ENCODE measurements around the gene ROS1.
"Not testable (repeated sequence)": the region's sequence is repeated elsewhere in the genome, so short reads cannot be mapped to it uniquely, and the experiment has no call there.

ROS1 gene

DNA sequence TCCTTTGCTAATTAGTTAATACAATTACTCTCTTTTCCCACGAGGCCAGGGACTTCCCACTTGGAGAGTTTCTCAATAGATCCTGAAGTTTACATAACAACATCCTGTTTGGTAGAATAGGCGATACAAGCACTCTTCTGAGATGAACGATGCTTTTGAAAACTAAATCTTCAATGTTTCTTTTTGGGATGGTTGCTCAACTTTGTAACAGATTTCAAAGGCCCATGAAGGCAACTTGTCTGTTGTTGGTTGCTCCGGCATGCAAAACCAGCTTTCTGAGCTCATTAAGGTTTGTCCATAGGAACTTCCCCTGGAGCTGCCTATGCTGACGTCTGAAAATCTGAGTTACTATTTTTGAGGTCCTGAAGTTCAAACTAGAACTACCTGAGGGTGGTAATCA lies 25.9 kb upstream of the ROS1 start:
- no peaks in the 10 kb centered on the region for H3K9me3 ChIP-seq
- peaks cover 4% of the 10 kb centered on the region; the same call in 1 of the 2 replicates for H3K4me1 ChIP-seq
- H3K36me3 ChIP-seq (replicated peaks) = no peaks in the 10 kb centered on the region
- no peak overlapping the region for H3K4me3 ChIP-seq
- H3K27me3 ChIP-seq (ENCODE audit: low read depth) = peaks cover 18% of the 10 kb centered on the region
- in situ Hi-C loops (cut with MboI; ENCODE audit: low sequenced_read_pairs) = loop anchor here (5.0 kb wide), 1 partner anchor 101 kb away; no protein-coding TSS in a partner anchor
- no peak for DNase-seq (ENCODE audit: low spot score in 2 of 2)

DNA sequence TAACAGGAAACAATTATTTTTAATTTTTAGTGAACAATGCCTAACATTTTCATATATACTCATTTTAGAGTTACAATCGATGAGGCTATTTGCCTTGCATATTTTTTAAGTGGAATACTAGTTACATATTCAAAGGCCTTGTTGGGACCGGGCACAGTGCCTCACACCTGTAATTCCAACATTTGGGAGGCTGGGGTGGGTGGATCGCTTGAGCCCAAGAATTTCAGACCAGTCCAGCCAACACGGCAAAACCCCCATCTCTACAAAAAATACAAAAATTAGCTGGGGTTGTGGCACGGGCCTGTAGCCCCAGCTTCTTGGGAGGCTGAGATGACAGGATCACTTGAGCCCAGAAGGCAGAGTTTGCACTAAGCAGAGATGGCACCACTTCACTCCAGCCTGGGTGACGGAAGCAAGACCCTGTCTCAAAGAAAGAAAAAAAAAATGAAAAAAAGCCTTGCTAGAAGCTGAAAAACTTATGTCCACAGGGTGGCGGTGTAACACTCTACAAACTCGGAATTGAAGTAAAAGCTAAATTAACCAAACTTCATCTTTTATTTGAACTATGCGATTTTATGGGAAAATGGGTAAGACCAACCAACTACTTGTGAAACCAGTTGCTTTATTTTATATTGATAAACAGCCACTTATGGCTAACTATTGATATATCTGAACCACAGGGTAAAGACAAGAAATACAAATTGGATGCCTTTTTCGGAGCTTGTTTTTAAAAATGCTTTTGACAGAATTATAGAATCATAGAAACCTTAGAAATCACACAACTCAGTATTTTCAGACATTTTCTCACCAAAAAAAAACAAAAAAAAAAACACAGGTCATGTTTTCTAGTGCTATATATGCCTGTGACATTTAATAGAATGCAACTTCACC lies 24.1 kb upstream of the ROS1 start:
- peak; percentile 76 to 79 for DNase-seq (ENCODE audit: low spot score in 2 of 2)
- no peak overlapping the region for H3K4me3 ChIP-seq
- peaks cover 4% of the 10 kb centered on the region; the same call in 1 of the 2 replicates for H3K4me1 ChIP-seq

DNA sequence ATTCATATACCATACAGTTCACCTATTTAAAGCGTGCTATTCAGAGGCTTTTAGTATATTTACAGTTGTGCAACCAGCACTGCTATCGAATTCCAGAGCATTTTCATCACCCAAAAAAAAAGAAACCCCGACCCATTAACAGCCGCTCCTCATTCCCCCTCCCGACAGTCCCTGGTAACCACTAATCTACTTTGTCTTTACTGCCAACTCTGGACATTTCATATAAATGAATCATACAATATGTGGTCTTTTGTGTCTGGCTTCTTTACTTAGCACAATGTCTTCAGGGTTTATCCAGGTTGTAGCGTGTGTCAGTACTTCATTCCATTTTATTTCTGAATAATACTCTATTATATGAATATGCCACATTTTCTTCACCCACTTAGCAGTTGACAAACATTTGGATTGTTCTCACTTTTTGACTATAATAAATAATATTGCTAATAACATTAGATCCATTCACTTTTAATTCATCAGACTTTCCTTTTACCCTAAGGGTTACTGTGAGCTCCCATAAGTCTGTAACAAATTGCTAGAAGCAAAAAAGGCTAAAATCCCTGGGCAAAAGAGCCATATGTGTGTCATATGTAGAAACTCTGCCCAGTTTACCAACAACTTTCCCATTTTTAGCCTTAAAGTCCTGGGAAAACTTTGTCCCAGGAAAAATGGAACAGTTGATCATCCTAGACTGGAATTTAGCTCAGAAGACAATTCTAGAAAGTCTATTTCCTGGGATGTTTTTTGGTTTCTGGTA lies 23.2 kb upstream of the ROS1 start:
- Histone ChIP-seq H3K9me3 (no peaks in the 10 kb centered on the region), H3K36me3 (replicated peaks) (no peaks in the 10 kb centered on the region), H3K4me3 (no peak overlapping the region), H3K27me3 (ENCODE audit: low read depth) (peaks cover 18% of the 10 kb centered on the region), H3K4me1 (peaks cover 4% of the 10 kb centered on the region; the same call in 1 of the 2 replicates)
- no peak for DNase-seq (ENCODE audit: low spot score in 2 of 2)
- in situ Hi-C loops (cut with MboI; ENCODE audit: low sequenced_read_pairs) = loop anchor here (10.0 kb wide), 1 partner anchor 376 kb away; no protein-coding TSS in a partner anchor

More for the DNA sequence above, 24.1 kb upstream of the ROS1 start:
- no peaks in the 10 kb centered on the region for H3K9me3 ChIP-seq
- no peaks in the 10 kb centered on the region for H3K36me3 ChIP-seq (replicated peaks)
- H3K27me3 ChIP-seq (ENCODE audit: low read depth) = peaks cover 18% of the 10 kb centered on the region
- in situ Hi-C loops (cut with MboI; ENCODE audit: low sequenced_read_pairs) = loop anchor here (5.0 to 10.0 kb wide), 2 partner anchors 103 to 375 kb away; no protein-coding TSS in a partner anchor

DNA sequence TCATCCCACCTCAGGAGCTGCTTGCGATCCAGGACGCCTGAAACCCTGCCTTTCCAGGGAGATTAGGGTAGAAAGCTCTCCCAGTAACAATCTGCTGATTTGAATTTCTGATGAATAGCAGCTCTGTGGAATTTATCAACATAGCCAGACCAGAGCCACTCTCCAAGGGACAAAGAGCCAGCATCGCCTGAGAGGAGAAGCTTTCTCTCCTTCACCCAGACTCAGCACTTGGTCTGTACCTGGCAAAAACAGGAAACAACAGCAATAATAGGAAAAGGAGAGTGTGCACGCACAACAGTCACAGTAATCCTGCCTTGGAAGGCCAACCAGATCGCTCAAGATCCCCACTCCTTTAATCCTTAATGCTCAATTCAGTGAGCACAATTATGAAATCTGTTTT lies 22.3 kb upstream of the ROS1 start:
- H3K4me3 ChIP-seq = no peak overlapping the region
- peaks cover 4% of the 10 kb centered on the region; the same call in 1 of the 2 replicates for H3K4me1 ChIP-seq
- no peaks in the 10 kb centered on the region for H3K36me3 ChIP-seq (replicated peaks)
- DNase-seq (ENCODE audit: low spot score in 2 of 2) = no peak
- in situ Hi-C loops (cut with MboI; ENCODE audit: low sequenced_read_pairs) = loop anchor here (10.0 kb wide), 1 partner anchor 377 kb away; no protein-coding TSS in a partner anchor
- H3K27me3 ChIP-seq (ENCODE audit: low read depth) = peaks cover 22% of the 10 kb centered on the region
- H3K9me3 ChIP-seq = no peaks in the 10 kb centered on the region

DNA sequence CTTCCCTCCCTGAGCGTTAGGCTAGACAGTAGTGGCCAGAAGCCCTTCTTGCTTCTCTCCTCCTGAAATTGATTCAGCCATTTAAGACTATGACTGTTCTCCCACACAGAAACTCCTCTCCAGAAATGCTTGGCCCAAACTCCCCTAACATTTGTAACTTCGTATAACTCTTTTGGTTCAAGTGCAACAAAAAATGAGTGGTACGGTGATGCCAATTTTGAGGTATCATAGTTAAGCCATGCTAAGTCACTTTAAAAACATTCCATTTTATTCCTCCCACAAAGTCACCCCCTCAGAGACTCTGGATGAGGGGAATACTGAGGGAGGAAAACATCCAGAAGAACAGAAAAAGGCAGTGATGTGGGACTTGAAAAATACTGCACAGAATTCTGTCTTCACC lies 21.1 kb upstream of the ROS1 start:
- Histone ChIP-seq H3K4me3 (no peak overlapping the region), H3K4me1 (peaks cover 4% of the 10 kb centered on the region; the same call in 1 of the 2 replicates), H3K27me3 (ENCODE audit: low read depth) (peaks cover 22% of the 10 kb centered on the region), H3K36me3 (replicated peaks) (no peaks in the 10 kb centered on the region), H3K9me3 (no peaks in the 10 kb centered on the region)
- DNase-seq (ENCODE audit: low spot score in 2 of 2) = no peak
- in situ Hi-C loops (cut with MboI; ENCODE audit: low sequenced_read_pairs) = loop anchor here (10.0 kb wide), 1 partner anchor 378 kb away; no protein-coding TSS in a partner anchor

DNA sequence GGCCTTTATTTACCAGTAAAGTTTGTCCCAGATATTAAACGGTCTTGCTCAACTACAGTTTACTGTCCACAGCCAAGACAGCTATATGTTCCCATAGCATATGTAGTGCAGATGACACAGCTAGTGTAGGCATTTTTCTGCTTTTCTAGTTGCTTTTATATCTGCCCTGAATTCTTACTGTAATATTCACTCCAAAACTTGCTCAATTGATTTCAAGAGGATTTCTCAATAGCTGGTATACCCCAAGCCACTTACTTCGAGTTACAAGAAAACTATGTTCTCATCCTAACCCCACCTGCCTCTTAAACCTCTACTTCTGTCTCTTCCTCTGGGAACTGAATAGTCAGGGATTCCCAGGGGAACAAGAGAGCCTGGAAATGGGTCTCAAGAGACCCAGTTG lies 18.9 kb upstream of the ROS1 start:
- in situ Hi-C loops (cut with MboI; ENCODE audit: low sequenced_read_pairs) = loop anchor here (10.0 kb wide), 1 partner anchor 380 kb away; no protein-coding TSS in a partner anchor
- DNase-seq (ENCODE audit: low spot score in 2 of 2) = no peak
- Histone ChIP-seq H3K4me3 (no peak overlapping the region), H3K9me3 (no peaks in the 10 kb centered on the region), H3K4me1 (peaks cover 4% of the 10 kb centered on the region; the same call in 1 of the 2 replicates), H3K27me3 (ENCODE audit: low read depth) (peaks cover 22% of the 10 kb centered on the region), H3K36me3 (replicated peaks) (no peaks in the 10 kb centered on the region)

DNA sequence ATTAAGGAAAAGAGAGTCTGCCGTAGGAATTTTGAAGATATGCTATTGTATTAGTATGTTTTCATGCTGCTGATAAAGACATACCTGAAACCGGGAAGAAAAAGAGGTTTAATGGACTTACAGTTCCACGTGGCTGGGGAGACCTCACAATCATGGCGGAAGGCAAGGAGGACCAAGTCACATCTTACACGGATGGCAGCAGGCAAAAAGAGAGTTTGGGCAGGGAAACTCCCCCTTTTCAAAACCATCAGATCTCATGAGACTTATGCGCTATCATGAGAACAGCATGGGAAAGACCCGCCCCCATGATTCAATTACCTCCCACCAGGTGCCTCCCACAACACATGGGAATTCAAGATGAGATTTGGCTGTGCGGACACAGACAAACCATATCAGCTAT lies 16.6 kb upstream of the ROS1 start:
- H3K4me3 ChIP-seq; H3K9me3 ChIP-seq; DNase-seq (ENCODE audit: low spot score in 2 of 2); H3K4me1 ChIP-seq; H3K36me3 ChIP-seq (replicated peaks); H3K27me3 ChIP-seq (ENCODE audit: low read depth): not testable (repeated sequence)
- in situ Hi-C loops (cut with MboI; ENCODE audit: low sequenced_read_pairs) = loop anchor here (10.0 kb wide), 1 partner anchor 382 kb away; no protein-coding TSS in a partner anchor

DNA sequence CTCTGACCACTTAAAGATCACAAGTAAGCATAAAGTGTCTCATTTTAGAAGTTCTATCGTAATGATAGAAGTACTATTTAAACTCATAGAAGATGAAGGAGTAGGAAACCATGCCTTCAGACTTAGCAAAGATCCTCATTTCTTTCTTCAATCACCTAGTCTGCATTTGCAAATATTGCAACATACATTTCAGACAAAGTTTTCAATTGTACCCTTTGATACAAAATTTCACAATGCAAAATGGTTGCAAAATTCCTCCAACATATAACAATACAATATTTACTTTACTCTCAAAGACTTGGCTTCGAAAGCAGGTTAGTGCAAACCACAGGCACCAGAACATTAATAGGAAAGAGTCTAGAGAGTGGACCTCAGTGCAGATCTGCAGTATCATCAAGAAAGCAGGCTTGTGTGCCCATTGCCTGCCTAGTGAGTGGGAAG lies 16.1 kb upstream of the ROS1 start:
- Histone ChIP-seq H3K27me3 (ENCODE audit: low read depth) (peaks cover 4% of the 10 kb centered on the region), H3K36me3 (replicated peaks) (no peaks in the 10 kb centered on the region), H3K9me3 (no peaks in the 10 kb centered on the region), H3K4me3 (no peak overlapping the region), H3K4me1 (no peaks in the 10 kb centered on the region)
- in situ Hi-C loops (cut with MboI; ENCODE audit: low sequenced_read_pairs) = loop anchor here (10.0 kb wide), 1 partner anchor 383 kb away; no protein-coding TSS in a partner anchor
- DNase-seq (ENCODE audit: low spot score in 2 of 2) = no peak

DNA sequence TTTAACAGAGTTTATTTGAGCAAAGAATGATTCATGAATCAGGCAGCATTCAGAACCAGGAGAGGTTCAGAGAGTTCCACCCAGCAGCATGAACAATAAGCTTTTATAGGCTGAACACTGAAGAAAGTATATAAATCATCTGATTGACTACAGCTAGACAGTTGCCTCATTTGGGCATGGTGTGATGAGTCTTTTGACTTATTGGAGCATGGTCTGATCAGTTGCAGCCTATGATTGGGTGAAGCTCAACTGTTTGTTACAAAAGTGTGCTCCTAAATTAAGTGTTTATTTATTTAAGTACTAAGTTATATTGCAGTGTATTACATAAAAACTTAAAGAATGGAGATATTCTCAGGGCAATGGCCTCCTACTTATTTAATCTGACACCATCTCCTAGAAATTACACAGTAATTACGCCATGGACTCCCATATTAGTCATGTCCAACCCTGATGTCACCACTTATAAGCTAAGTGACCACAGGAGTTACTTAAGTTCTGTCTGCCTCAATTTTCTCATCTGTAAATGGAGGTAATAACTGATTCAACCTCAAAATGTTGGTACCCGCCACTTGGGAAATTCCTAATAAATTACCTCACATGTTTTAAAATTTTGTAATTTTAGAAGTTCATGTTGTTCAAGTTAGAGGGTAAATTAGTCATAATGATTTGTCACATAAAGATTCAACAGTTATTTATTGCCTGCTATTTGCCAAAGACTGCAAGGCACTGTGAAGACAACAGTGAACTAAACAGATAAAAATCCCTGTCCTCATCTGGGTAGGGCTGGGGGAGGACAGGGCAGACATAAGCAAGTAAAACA lies 15.2 kb upstream of the ROS1 start:
- in situ Hi-C loops (cut with MboI; ENCODE audit: low sequenced_read_pairs) = loop anchor here (10.0 kb wide), 1 partner anchor 384 kb away; no protein-coding TSS in a partner anchor
- Histone ChIP-seq H3K9me3 (no peaks in the 10 kb centered on the region), H3K36me3 (replicated peaks) (no peaks in the 10 kb centered on the region), H3K4me3 (no peak overlapping the region), H3K27me3 (ENCODE audit: low read depth) (peaks cover 4% of the 10 kb centered on the region), H3K4me1 (no peaks in the 10 kb centered on the region)
- no peak for DNase-seq (ENCODE audit: low spot score in 2 of 2)

DNA sequence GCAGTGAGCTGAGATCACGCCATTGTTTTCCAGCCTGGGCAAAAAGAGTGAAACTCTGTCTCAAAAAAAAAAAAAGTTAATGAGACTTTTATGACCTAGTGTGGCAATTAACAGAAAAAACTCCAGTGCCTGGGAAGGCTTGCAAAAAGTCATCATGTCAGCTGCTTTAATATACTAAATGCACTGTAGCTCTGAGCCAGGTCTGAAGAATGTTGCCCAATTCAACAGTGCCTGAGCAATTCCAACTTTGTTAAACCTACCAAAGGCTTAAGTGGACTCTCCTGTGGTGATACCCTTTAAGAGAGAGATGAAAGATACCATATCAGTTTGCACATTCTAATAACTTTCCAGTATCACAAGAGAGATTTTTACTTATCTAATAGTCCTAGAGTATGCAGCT lies 6.5 kb upstream of the ROS1 start:
- no peaks in the 10 kb centered on the region for H3K9me3 ChIP-seq
- no peak for DNase-seq (ENCODE audit: low spot score in 2 of 2)
- no peak overlapping the region for H3K4me3 ChIP-seq
- H3K27me3 ChIP-seq (ENCODE audit: low read depth) = no peaks in the 10 kb centered on the region
- H3K4me1 ChIP-seq = peaks cover 9% of the 10 kb centered on the region
- in situ Hi-C loops (cut with MboI; ENCODE audit: low sequenced_read_pairs) = no loop called here
- no peaks in the 10 kb centered on the region for H3K36me3 ChIP-seq (replicated peaks)

DNA sequence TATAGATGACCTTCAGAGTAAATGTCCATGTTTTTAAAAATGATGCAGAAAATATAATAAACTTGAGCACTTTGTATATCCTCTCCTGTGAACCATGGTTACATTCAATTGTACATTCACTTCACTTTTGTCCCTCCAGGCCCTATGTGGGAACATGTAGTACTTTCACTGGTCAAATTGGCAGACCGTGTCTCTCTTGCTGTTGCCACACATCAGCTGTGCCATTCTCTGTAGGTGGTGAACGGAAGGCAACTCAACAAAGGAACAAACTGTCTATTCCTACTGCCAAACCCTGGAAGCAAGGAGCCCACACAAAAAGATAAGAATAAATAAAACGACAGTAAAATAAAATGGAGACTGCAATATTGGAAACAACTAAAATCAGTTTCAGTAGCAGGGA lies 2.0 kb downstream of the ROS1 start:
- Histone ChIP-seq H3K9me3 (no peaks in the 10 kb centered on the region), H3K4me1 (peaks cover 10% of the 10 kb centered on the region), H3K4me3 (no peak overlapping the region), H3K36me3 (replicated peaks) (no peaks in the 10 kb centered on the region), H3K27me3 (ENCODE audit: low read depth) (peaks cover 5% of the 10 kb centered on the region)
- DNase-seq (ENCODE audit: low spot score in 2 of 2) = no peak
- in situ Hi-C loops (cut with MboI; ENCODE audit: low sequenced_read_pairs) = no loop called here

DNA sequence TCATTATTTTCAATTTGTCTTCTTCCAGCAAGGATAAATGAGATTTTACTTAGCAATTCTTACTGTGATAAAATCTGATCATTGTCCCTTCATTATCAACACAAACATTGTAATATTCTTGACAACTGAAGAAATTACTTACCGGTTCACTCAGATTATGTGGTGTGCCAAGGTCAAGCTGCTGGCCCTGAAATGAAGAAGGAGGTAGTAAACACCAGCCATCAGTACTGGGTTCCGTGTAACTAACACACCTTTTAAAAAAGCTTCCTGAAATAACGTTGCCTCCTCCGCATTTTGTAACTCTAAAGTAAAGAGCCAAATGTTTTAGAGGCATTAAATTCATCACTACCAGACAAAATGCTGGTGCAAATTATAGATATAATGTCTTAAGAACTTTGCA lies 7.4 kb downstream of the ROS1 start:
- Histone ChIP-seq H3K4me1 (peaks cover 4% of the 10 kb centered on the region), H3K4me3 (no peak overlapping the region), H3K9me3 (no peaks in the 10 kb centered on the region), H3K27me3 (ENCODE audit: low read depth) (no peaks in the 10 kb centered on the region; the same call in 1 of the 2 replicates), H3K36me3 (replicated peaks) (no peaks in the 10 kb centered on the region)
- DNase-seq (ENCODE audit: low spot score in 2 of 2) = no peak
- in situ Hi-C loops (cut with MboI; ENCODE audit: low sequenced_read_pairs) = no loop called here

DNA sequence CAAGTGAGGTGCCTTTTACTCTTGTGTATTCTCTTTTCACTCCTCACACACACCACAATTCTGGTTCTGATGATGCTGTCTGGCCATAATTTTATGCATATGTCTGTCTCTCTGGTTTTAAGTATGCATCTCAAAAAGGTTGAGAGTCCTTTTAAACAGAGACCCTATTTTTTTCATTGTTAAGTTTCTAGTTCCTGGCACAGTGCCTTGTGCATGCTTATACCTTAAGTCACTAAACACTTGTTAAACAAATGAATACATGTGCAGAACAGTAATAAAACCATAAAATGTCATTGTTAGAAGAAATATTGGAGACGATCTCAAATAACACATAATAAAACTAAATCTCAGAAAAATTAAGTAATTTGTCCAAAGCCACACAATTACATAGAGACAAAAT lies 7.9 kb downstream of the ROS1 start:
- H3K9me3 ChIP-seq = no peaks in the 10 kb centered on the region
- no peaks in the 10 kb centered on the region for H3K36me3 ChIP-seq (replicated peaks)
- H3K27me3 ChIP-seq (ENCODE audit: low read depth) = peaks cover 3% of the 10 kb centered on the region
- in situ Hi-C loops (cut with MboI; ENCODE audit: low sequenced_read_pairs) = no loop called here
- DNase-seq (ENCODE audit: low spot score in 2 of 2) = peak; percentile 12 to 22
- H3K4me3 ChIP-seq = no peak overlapping the region
- H3K4me1 ChIP-seq = peaks cover 4% of the 10 kb centered on the region

All from HAP-1 (cell line).